Measurements from ENCODE around the gene PDGFA. TPM values are rescaled to one million over a fixed set of nuclear protein-coding genes. Genes with fewer than 3 reads are reported as not detected.
A peak's percentile ranks its signal among the peaks of the same experiment; 100 is the strongest.

Gene PDGFA
- total RNA-seq, 1 donor from 2014 or later = 65.6 TPM

- Histone ChIP-seq H3K27me3 (ENCODE audit: control insufficient read depth, insufficient read depth, low read length) (no peaks in the 10 kb centered on the region), H3K36me3 (ENCODE audit: control insufficient read depth, insufficient read depth, low read length) (no peaks in the 10 kb centered on the region), H3K4me3 (ENCODE audit: low read depth, low read length) (no peak overlapping the region)
- no peak for DNase-seq (ENCODE audit: low read depth)
- no peak for TF ChIP-seq CTCF (IDR thresholded peaks at IDR 0.05; ENCODE audit: insufficient read depth, low read length, poor library complexity, severe bottlenecking)
Observed at GRCh38 chr7:563629-564170, 44.1 kb upstream of the PDGFA start.

- no peak for TF ChIP-seq CTCF (IDR thresholded peaks at IDR 0.05; ENCODE audit: insufficient read depth, low read length, poor library complexity, severe bottlenecking)
- Histone ChIP-seq H3K27me3 (ENCODE audit: control insufficient read depth, insufficient read depth, low read length) (no peaks in the 10 kb centered on the region), H3K4me3 (ENCODE audit: low read depth, low read length) (no peak overlapping the region), H3K36me3 (ENCODE audit: control insufficient read depth, insufficient read depth, low read length) (no peaks in the 10 kb centered on the region)
- DNase-seq (ENCODE audit: low read depth) = no peak
Observed at GRCh38 chr7:562789-563628, 43.4 kb upstream of the PDGFA start.

DNA sequence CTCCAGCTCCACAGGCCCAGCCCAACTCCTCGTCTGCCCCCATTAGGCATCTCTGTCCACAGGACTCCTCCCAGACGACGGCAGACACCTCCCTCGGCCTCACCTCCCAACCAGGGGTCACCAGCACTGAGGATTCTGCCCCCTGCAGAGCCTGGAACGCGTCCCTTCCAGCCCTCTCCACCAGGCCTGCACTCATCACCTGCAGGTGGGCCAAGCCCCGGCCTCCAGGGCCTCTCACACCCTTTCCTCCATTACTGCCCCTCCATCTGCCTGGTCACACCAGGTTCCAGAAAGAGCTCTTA is 42.7 kb upstream of the PDGFA start:
- no peaks in the 10 kb centered on the region for H3K36me3 ChIP-seq (ENCODE audit: control insufficient read depth, insufficient read depth, low read length)
- DNase-seq (ENCODE audit: low read depth) = no peak
- TF ChIP-seq CTCF (IDR thresholded peaks at IDR 0.05; ENCODE audit: insufficient read depth, low read length, poor library complexity, severe bottlenecking) = no peak

GRCh38 chr7:561631-562373 is 42.2 kb upstream of the PDGFA start:
- Histone ChIP-seq H3K27me3 (ENCODE audit: control insufficient read depth, insufficient read depth, low read length) (peaks cover 5% of the 10 kb centered on the region), H3K4me3 (ENCODE audit: low read depth, low read length) (no peak overlapping the region), H3K36me3 (ENCODE audit: control insufficient read depth, insufficient read depth, low read length) (no peaks in the 10 kb centered on the region)
- no peak for TF ChIP-seq CTCF (IDR thresholded peaks at IDR 0.05; ENCODE audit: insufficient read depth, low read length, poor library complexity, severe bottlenecking)
- DNase-seq (ENCODE audit: low read depth) = peak; percentile 70

More for the DNA sequence above, 42.7 kb upstream of the PDGFA start:
- Histone ChIP-seq H3K27me3 (ENCODE audit: control insufficient read depth, insufficient read depth, low read length) (no peaks in the 10 kb centered on the region), H3K4me3 (ENCODE audit: low read depth, low read length) (no peak overlapping the region)

DNA sequence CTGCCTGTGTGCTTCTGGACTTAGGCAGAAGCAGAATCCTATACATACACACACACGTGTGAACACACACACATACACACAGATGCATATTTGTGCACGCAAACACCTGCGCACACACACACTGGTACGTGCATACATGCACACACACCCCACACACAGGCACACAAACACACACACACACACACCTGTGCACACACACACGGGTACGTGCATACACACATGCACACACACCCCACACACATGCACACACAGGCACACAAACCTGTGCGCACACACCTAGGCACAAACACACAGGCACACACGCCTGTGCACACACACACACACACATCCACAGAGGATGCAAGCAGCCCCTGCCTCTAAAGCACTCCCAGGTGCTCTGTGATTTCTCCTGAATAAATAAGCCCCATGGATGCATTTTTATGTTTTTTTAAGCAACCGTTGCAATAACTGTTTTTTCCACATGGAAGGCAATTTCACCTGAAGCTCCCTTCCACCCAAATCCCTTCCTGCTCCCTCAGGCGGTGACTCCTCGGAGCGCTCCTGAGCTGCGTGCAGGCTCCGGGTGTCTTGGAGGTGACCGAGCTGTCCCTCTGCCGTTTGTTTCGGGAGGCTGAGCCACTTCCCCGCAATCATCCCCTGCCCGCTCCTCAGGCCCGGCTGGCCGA is 41.5 kb upstream of the PDGFA start:
- Histone ChIP-seq H3K27me3 (ENCODE audit: control insufficient read depth, insufficient read depth, low read length) (peaks cover 7% of the 10 kb centered on the region), H3K4me3 (ENCODE audit: low read depth, low read length) (no peak overlapping the region)
- no peak for DNase-seq (ENCODE audit: low read depth)

More for the DNA sequence above, 41.5 kb upstream of the PDGFA start:
- H3K36me3 ChIP-seq (ENCODE audit: control insufficient read depth, insufficient read depth, low read length) = no peaks in the 10 kb centered on the region
- peak; percentile 15 for TF ChIP-seq CTCF (IDR thresholded peaks at IDR 0.05; ENCODE audit: insufficient read depth, low read length, poor library complexity, severe bottlenecking)
